ENCODE data around the gene BTN1A1. TPM values are rescaled to one million over a fixed set of nuclear protein-coding genes. Genes with fewer than 3 reads are reported as not detected.
A peak's percentile ranks its signal among the peaks of the same experiment; 100 is the strongest.

BTN1A1 gene
- total RNA-seq, 1 donor from 2014 or later, result not detected

GRCh38 chr6:26491604-26492003 lies 8.5 kb upstream of the BTN1A1 start:
- Mint-ChIP-seq H3K36me3 (ENCODE audit: low read depth) (peaks cover 3% of the 10 kb centered on the region), H3K27me3 (ENCODE audit: low read depth) (peaks cover 4% of the 10 kb centered on the region), H3K4me1 (ENCODE audit: low read depth) (no peaks in the 10 kb centered on the region), H3K9me3 (ENCODE audit: low read depth) (peaks cover 7% of the 10 kb centered on the region), H3K27ac (ENCODE audit: unreplicated experiment) (no peak overlapping the region), H3K4me3 (ENCODE audit: unreplicated experiment) (no peak overlapping the region)
- DNase-seq (ENCODE audit: low spot score), result no peak
- TF ChIP-seq CTCF (IDR thresholded peaks at IDR 0.05), result no peak

GRCh38 chr6:26493258-26493657 lies 6.8 kb upstream of the BTN1A1 start:
- Mint-ChIP-seq H3K27ac (ENCODE audit: unreplicated experiment) (no peak overlapping the region), H3K4me1 (ENCODE audit: low read depth) (no peaks in the 10 kb centered on the region), H3K36me3 (ENCODE audit: low read depth) (no peaks in the 10 kb centered on the region), H3K4me3 (ENCODE audit: unreplicated experiment) (no peak overlapping the region), H3K27me3 (ENCODE audit: low read depth) (peaks cover 7% of the 10 kb centered on the region), H3K9me3 (ENCODE audit: low read depth) (no peaks in the 10 kb centered on the region)
- peak; percentile 67 for TF ChIP-seq CTCF (IDR thresholded peaks at IDR 0.05)
- DNase-seq (ENCODE audit: low spot score), result no peak

- Mint-ChIP-seq H3K9me3 (ENCODE audit: low read depth) (no peaks in the 10 kb centered on the region), H3K36me3 (ENCODE audit: low read depth) (no peaks in the 10 kb centered on the region), H3K4me1 (ENCODE audit: low read depth) (no peaks in the 10 kb centered on the region), H3K27me3 (ENCODE audit: low read depth) (peaks cover 7% of the 10 kb centered on the region), H3K4me3 (ENCODE audit: unreplicated experiment) (no peak overlapping the region), H3K27ac (ENCODE audit: unreplicated experiment) (no peak overlapping the region)
- no peak for TF ChIP-seq CTCF (IDR thresholded peaks at IDR 0.05)
- no peak for DNase-seq (ENCODE audit: low spot score)
Observed at GRCh38 chr6:26494117-26494516, 6.0 kb upstream of the BTN1A1 start.

- H3K36me3 Mint-ChIP-seq (ENCODE audit: low read depth), result no peaks in the 10 kb centered on the region
- H3K9me3 Mint-ChIP-seq (ENCODE audit: low read depth), result no peaks in the 10 kb centered on the region
- no peak for DNase-seq (ENCODE audit: low spot score)
- TF ChIP-seq CTCF (IDR thresholded peaks at IDR 0.05), result no peak
- H3K4me3 Mint-ChIP-seq (ENCODE audit: unreplicated experiment), result no peak overlapping the region
- no peaks in the 10 kb centered on the region for H3K4me1 Mint-ChIP-seq (ENCODE audit: low read depth)
- H3K27ac Mint-ChIP-seq (ENCODE audit: unreplicated experiment), result no peak overlapping the region
- H3K27me3 Mint-ChIP-seq (ENCODE audit: low read depth), result peaks cover 7% of the 10 kb centered on the region
Observed at GRCh38 chr6:26495281-26495680, 4.8 kb upstream of the BTN1A1 start.

GRCh38 chr6:26497610-26498009 lies 2.5 kb upstream of the BTN1A1 start:
- Mint-ChIP-seq H3K27ac (ENCODE audit: unreplicated experiment) (no peak overlapping the region), H3K36me3 (ENCODE audit: low read depth) (no peaks in the 10 kb centered on the region), H3K27me3 (ENCODE audit: low read depth) (peaks cover 22% of the 10 kb centered on the region), H3K9me3 (ENCODE audit: low read depth) (no peaks in the 10 kb centered on the region), H3K4me3 (ENCODE audit: unreplicated experiment) (no peak overlapping the region), H3K4me1 (ENCODE audit: low read depth) (peaks cover 8% of the 10 kb centered on the region)
- TF ChIP-seq CTCF (IDR thresholded peaks at IDR 0.05), result no peak
- no peak for DNase-seq (ENCODE audit: low spot score)

All from chondrocyte (in vitro differentiated cells).